SK-N-SH (cell line): ENCODE measurements around the gene CPAMD8. TPM values are rescaled to one million over a fixed set of nuclear protein-coding genes. Genes with fewer than 3 reads are reported as not detected.

ENCODE experiments used
- CTCF ChIA-PET: fragments of 300-600, 350-600 bp; formaldehyde crosslinking; extraction: SDS; loops from one replicate; lab custom pipeline; 2021; lab: Yijun Ruan, JAX
- POLR2A ChIA-PET: fragments of 350-600 bp; sonication (Branson Sonifier 250); formaldehyde crosslinking; extraction: SDS; loops from one replicate; lab custom pipeline; 2020; ENCODE audit warnings: antibody characterized with exemption, inconsistent platforms; lab: Yijun Ruan, JAX
- DNase-seq: peaks from one replicate; pipeline ENCODE4 v3.0.0; 2012
- H2AFZ ChIP-seq: fragments of 200-600 bp; sonication (generic); 2 replicates; pipeline ENCODE4 v1.8.1; 2016; ENCODE audit warnings: antibody characterized with exemption, mild to moderate bottlenecking, low read depth
- H3F3A ChIP-seq: fragments of 200-600 bp; sonication (generic); replicated peaks from 2 replicates; pipeline ENCODE3; 2016; ENCODE audit warnings: antibody characterized with exemption, mild to moderate bottlenecking; ENCODE audit not compliant: insufficient read depth
- H3K27ac ChIP-seq, 2 experiments: fragments of 200-500 bp in 1 of 2; fragments of 200-600 bp in 1 of 2; sonication (Bioruptor generic) in 1 of 2; sonication (generic), shearing (Covaris generic) in 1 of 2; 2 replicates each; pipeline versions ENCODE4 v1.5.1 to v1.6.1; 2014 to 2016; ENCODE audit warnings: low read depth in 2 of 2, inconsistent platforms in 1 of 2, low read length in 1 of 2, mild to moderate bottlenecking in 1 of 2, mixed read lengths in 1 of 2
- H3K27me3 ChIP-seq: fragments of 200-600 bp; sonication (generic), shearing (Covaris generic); 2 replicates; pipeline ENCODE4 v1.6.1; 2016; ENCODE audit warnings: mixed run types; ENCODE audit not compliant: insufficient read depth
- H3K36me3 ChIP-seq, 2 experiments: fragments of 200-500 bp in 1 of 2; fragments of 200-600 bp in 1 of 2; sonication (Bioruptor generic) in 1 of 2; sonication (generic) in 1 of 2; replicated peaks in 1 of 2; 2 replicates each; pipeline versions ENCODE3 to v1.5.1; 2014 to 2016; ENCODE audit warnings: low read length in 1 of 2, mild to moderate bottlenecking in 1 of 2; ENCODE audit not compliant: insufficient read depth in 2 of 2, control insufficient read depth in 1 of 2
- H3K4me1 ChIP-seq, 2 experiments: fragments of 200-500 bp in 1 of 2; fragments of 200-600 bp in 1 of 2; sonication (Bioruptor generic) in 1 of 2; sonication (generic), shearing (Covaris generic) in 1 of 2; 2 replicates each; pipeline versions ENCODE4 v1.5.1 to v1.6.1; 2014 to 2016; ENCODE audit warnings: low read depth in 1 of 2, low read length in 1 of 2, mixed run types in 1 of 2; ENCODE audit not compliant: insufficient read depth in 2 of 2, control insufficient read depth in 1 of 2
- H3K4me2 ChIP-seq: fragments of 200-600 bp; sonication (generic), shearing (Covaris generic); 2 replicates; pipeline ENCODE4 v1.6.1; 2017; ENCODE audit warnings: mixed run types
- H3K4me3 ChIP-seq, 2 experiments: fragments of 200-500 bp in 1 of 2; fragments of 200-600 bp in 1 of 2; sonication (Bioruptor generic) in 1 of 2; sonication (generic), shearing (Covaris generic) in 1 of 2; 2 replicates each; pipeline versions ENCODE4 v1.5.1 to v1.8.1; 2014 to 2016; ENCODE audit warnings: low read depth in 2 of 2, inconsistent platforms in 1 of 2, low read length in 1 of 2, mild to moderate bottlenecking in 1 of 2, mixed read lengths in 1 of 2, moderate library complexity in 1 of 2
- H3K79me2 ChIP-seq: fragments of 200-600 bp; sonication (generic); 2 replicates; pipeline ENCODE4 v1.8.1; 2017; ENCODE audit warnings: mild to moderate bottlenecking; ENCODE audit not compliant: insufficient read depth
- H3K9ac ChIP-seq: fragments of 200-600 bp; sonication (generic); 2 replicates; pipeline ENCODE4 v1.6.1; 2017; ENCODE audit warnings: mixed run types
- H3K9me2 ChIP-seq: fragments of 200-600 bp; sonication (generic); 2 replicates; pipeline ENCODE4 v1.6.1; 2017; ENCODE audit warnings: mixed run types
- H3K9me3 ChIP-seq: fragments of 200-600 bp; sonication (generic); 2 replicates; pipeline ENCODE4 v1.6.1; 2017; ENCODE audit warnings: mixed run types, mild to moderate bottlenecking, moderate library complexity
- H4K20me1 ChIP-seq: fragments of 200-600 bp; sonication (generic); 2 replicates; pipeline ENCODE4 v1.6.1; 2017; ENCODE audit warnings: mild to moderate bottlenecking, mixed run types; ENCODE audit not compliant: insufficient read depth
- CHD2 ChIP-seq: fragments of 150-350 bp; IDR thresholded peaks from 2 replicates; pipeline ENCODE4 v1.6.1; 2018; ENCODE audit warnings: low read length; ENCODE audit not compliant: partially characterized antibody
- ELF1 ChIP-seq: IDR thresholded peaks from 2 replicates; pipeline ENCODE4 v1.4.0; 2012
- EP300 ChIP-seq, 2 experiments: IDR thresholded peaks; 2 replicates each; pipeline versions ENCODE4 v1.4.0 to v1.6.1; 2012; ENCODE audit warnings: borderline replicate concordance in 1 of 2, low read depth in 1 of 2, low read length in 1 of 2
- EZH2phosphoT487 ChIP-seq: fragments of 200-600 bp; sonication (generic); IDR thresholded peaks from 2 replicates; pipeline ENCODE4 v1.6.1; 2017; ENCODE audit warnings: low read depth, mixed run types, mild to moderate bottlenecking, antibody characterized with exemption, moderate library complexity, borderline replicate concordance
- FOSL2 ChIP-seq: IDR thresholded peaks from 2 replicates; pipeline ENCODE4 v1.4.0; 2012; ENCODE audit warnings: low read depth, mild to moderate bottlenecking, moderate library complexity, borderline replicate concordance
- FOXJ3 ChIP-seq: sonication (generic); formaldehyde crosslinking; IDR thresholded peaks from 2 replicates; pipeline ENCODE4 v1.5.1; 2020; ENCODE audit warnings: mild to moderate bottlenecking, missing genetic modification reagents
- FOXM1 ChIP-seq: IDR thresholded peaks from 2 replicates; pipeline ENCODE4 v1.4.0; 2012; ENCODE audit warnings: low read depth, mild to moderate bottlenecking
- JUND ChIP-seq: IDR thresholded peaks from 2 replicates; pipeline ENCODE4 v1.4.0; 2012
- NRF1 ChIP-seq: IDR thresholded peaks from 2 replicates; pipeline ENCODE4 v1.6.1; 2012; ENCODE audit warnings: low read depth, mild to moderate bottlenecking, low read length
- PBX3 ChIP-seq: IDR thresholded peaks from 2 replicates; pipeline ENCODE4; 2012
- RAD21 ChIP-seq: IDR thresholded peaks from 2 replicates; pipeline ENCODE4 v1.6.1; 2012; ENCODE audit warnings: mild to moderate bottlenecking, low read length
- RCOR1 ChIP-seq: fragments of 150-350 bp; IDR thresholded peaks from 2 replicates; pipeline ENCODE4 v1.6.1; 2017; ENCODE audit warnings: antibody characterized with exemption, low read length
- RFX5 ChIP-seq: IDR thresholded peaks from 2 replicates; pipeline ENCODE4 v1.6.1; 2012; ENCODE audit warnings: mild to moderate bottlenecking, improper control_type of control experiment, low read length
- RXRA ChIP-seq: IDR thresholded peaks from 2 replicates; pipeline ENCODE4 v1.4.0; 2012; ENCODE audit warnings: low read depth, mild to moderate bottlenecking, borderline replicate concordance
- SMC3 ChIP-seq: IDR thresholded peaks from 2 replicates; pipeline ENCODE4 v1.6.1; 2012; ENCODE audit warnings: low read depth, low read length, improper control_type of control experiment
- TAF1 ChIP-seq: IDR thresholded peaks from 2 replicates; pipeline ENCODE4 v1.6.1; 2012; ENCODE audit warnings: low read depth, mild to moderate bottlenecking, low read length, moderate library complexity, borderline replicate concordance
- TEAD4 ChIP-seq: IDR thresholded peaks from 2 replicates; pipeline ENCODE4 v1.4.0; 2012; ENCODE audit warnings: mild to moderate bottlenecking, borderline replicate concordance; ENCODE audit not compliant: insufficient read depth
- USF2 ChIP-seq: fragments of 150-350 bp; IDR thresholded peaks from 2 replicates; pipeline ENCODE4 v1.6.1; 2017; ENCODE audit warnings: antibody characterized with exemption, low read length, low read depth, borderline replicate concordance
- YY1 ChIP-seq: IDR thresholded peaks from 2 replicates; pipeline ENCODE4 v1.4.0; 2012; ENCODE audit warnings: low read depth, mild to moderate bottlenecking
- WGBS: methylation state at CpG from one replicate; pipeline ENCODE4 v1.1.6; 2017; ENCODE audit warnings: low lambda C conversion rate; 5-methylcytosine and 5-hydroxymethylcytosine counted together
- polyA plus RNA-seq, 3 experiments: library from polyadenylated mRNA; depleted of rRNA; stranded (reverse); fragments of >200 nt; gene quantifications; 2 replicates each; pipeline ENCODE4 v1.2.3, GENCODE V29; 2012
- TF ChIP-seq, protein P1 (sequence below): fragments of 150-350 bp; IDR thresholded peaks from 2 replicates; pipeline ENCODE4 v1.6.1; 2016; ENCODE audit warnings: mild to moderate bottlenecking, low read depth, low read length

Gene CPAMD8
- polyA plus RNA-seq, 1 of the 3 experiments (the other 2 are of a cell fraction), result 1.2 TPM

DNA sequence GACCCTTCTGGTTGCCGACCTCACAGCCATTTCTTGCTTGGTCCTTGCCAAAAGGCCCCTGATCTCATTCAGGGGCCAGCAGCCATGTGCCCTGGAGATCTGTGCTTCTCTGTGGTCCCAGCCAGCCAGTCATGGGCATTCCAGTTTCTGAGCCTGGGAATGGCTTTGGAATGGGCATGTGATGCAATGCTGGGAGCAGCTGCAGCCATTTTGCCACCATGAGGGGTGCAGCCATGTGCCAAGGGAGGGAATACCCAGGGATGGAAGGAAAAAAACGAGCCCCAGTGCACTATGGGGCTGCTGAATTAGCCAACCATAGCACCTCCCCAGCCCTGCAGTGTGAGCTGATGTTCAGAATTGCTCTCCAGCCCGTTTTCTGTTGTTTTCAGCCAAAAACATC is 111.5 kb downstream of the CPAMD8 start:
- no peak overlapping the region for H2AFZ ChIP-seq
- TF ChIP-seq RXRA, result no peak
- TF ChIP-seq FOSL2, result no peak
- TF ChIP-seq FOXJ3 (CRISPR knock-in tag), result no peak
- TF ChIP-seq CHD2, result no peak
- TF ChIP-seq FOXM1, result no peak
- no peak for TF ChIP-seq RFX5
- no peak for TF ChIP-seq SMC3
- TF ChIP-seq PBX3, result no peak
- no peak for TF ChIP-seq ELF1
- TF ChIP-seq JUND, result no peak
- no peak overlapping the region for H3K9ac ChIP-seq
- peaks cover 27% of the 10 kb centered on the region; the same call in 1 of the 2 replicates for H3K27me3 ChIP-seq
- CTCF ChIA-PET, result interaction anchor here (0.6 to 0.9 kb wide), 2 partner anchors 14 to 16 kb away, joined by 3 read pairs; no protein-coding TSS in a partner anchor
- DNase-seq, result no peak
- H3K9me2 ChIP-seq, result no peaks in the 10 kb centered on the region
- no peak overlapping the region for H3K4me3 ChIP-seq
- H3K27ac ChIP-seq, result no peak overlapping the region
- H4K20me1 ChIP-seq, result no peaks in the 10 kb centered on the region
- no peak overlapping the region for H3K4me2 ChIP-seq
- POLR2A ChIA-PET, result no interaction called here
- 5% methylated on average over 2 of the region's 3 CpGs for WGBS
- no peaks in the 10 kb centered on the region for H3K79me2 ChIP-seq
- H3K36me3 ChIP-seq, result no peaks in the 10 kb centered on the region
- H3F3A ChIP-seq, result no peaks in the 10 kb centered on the region
- H3K4me1 ChIP-seq, result no peaks in the 10 kb centered on the region
- H3K9me3 ChIP-seq, result no peaks in the 10 kb centered on the region

- no peak overlapping the region for H3K4me3 ChIP-seq
- WGBS, result 11% methylated on average over 9 of the region's 11 CpGs
- H3F3A ChIP-seq, result no peaks in the 10 kb centered on the region
- no peak overlapping the region for H3K9ac ChIP-seq
- ChIA-PET CTCF (interaction anchor here (0.9 kb wide), 1 partner anchor 15 kb away, joined by 3 read pairs; no protein-coding TSS in a partner anchor), POLR2A (no interaction called here)
- TF ChIP-seq JUND (no peak), RCOR1 (no peak), USF2 (no peak), EZH2phosphoT487 (no peak), PBX3 (no peak), RAD21 (no peak), YY1 (no peak), TEAD4 (no peak), TAF1 (no peak), NRF1 (no peak), SMC3 (no peak), EP300 (IDR thresholded peaks at IDR 0.05; ENCODE audit: borderline replicate concordance in 1 of 2, low read depth in 1 of 2, low read length in 1 of 2) (no peak)
- TF ChIP-seq, protein P1, sequence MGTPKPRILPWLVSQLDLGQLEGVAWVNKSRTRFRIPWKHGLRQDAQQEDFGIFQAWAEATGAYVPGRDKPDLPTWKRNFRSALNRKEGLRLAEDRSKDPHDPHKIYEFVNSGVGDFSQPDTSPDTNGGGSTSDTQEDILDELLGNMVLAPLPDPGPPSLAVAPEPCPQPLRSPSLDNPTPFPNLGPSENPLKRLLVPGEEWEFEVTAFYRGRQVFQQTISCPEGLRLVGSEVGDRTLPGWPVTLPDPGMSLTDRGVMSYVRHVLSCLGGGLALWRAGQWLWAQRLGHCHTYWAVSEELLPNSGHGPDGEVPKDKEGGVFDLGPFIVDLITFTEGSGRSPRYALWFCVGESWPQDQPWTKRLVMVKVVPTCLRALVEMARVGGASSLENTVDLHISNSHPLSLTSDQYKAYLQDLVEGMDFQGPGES, result no peak
- H3K27me3 ChIP-seq, result peaks cover 27% of the 10 kb centered on the region; the same call in 1 of the 2 replicates
- no peak for DNase-seq
- no peak overlapping the region for H2AFZ ChIP-seq
- H3K36me3 ChIP-seq, result no peaks in the 10 kb centered on the region
- H3K27ac ChIP-seq, result no peak overlapping the region
- H3K9me2 ChIP-seq, result no peaks in the 10 kb centered on the region
- no peaks in the 10 kb centered on the region for H3K9me3 ChIP-seq
- H4K20me1 ChIP-seq, result no peaks in the 10 kb centered on the region
- H3K4me2 ChIP-seq, result no peak overlapping the region
- no peaks in the 10 kb centered on the region for H3K79me2 ChIP-seq
- H3K4me1 ChIP-seq, result no peaks in the 10 kb centered on the region
These were observed 112.2 kb downstream of the CPAMD8 start for GRCh38 chr19:16914421-16914820.
